Lung microvascular endothelial cell (primary cell): ENCODE data around the gene EPHB1. TPM values are rescaled to one million over a fixed set of nuclear protein-coding genes. Genes with fewer than 3 reads are reported as not detected.

Source experiments
- DNase-seq, 2 donors: peaks; one replicate each; pipeline versions ENCODE4 v3.0.0 to v3.0.0-alpha.2; 2010; ENCODE audit warnings: low read depth in 2 of 2
- total RNA-seq: library from RNA; depleted of rRNA; stranded (reverse); fragments of >200 nt; gene quantifications from 2 replicates; pipeline ENCODE4 v1.2.1, GENCODE V29; 2014

Gene EPHB1
- total RNA-seq, 1 donor from 2014 or later, result 4.2 TPM

DNA sequence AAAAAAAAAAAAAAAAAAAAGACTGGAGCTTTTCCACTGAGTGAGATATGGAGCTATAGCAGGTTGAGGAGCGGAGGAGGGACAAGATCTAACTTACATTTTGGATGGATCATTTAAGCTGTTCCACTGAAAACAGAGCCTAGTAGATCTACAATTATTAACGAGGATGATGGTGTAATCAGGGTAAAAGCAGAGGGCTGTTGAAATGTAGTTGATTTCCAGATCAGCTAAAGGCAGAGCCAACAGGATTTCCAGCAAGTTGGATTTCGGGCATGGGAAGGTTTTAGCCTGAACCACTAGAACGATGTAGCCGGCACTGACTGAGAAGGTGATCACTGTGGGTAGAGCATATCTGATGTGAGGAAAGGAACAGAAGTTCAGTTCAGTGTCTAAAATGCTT is 360.7 kb downstream of the EPHB1 start:
- no peak for DNase-seq

DNA sequence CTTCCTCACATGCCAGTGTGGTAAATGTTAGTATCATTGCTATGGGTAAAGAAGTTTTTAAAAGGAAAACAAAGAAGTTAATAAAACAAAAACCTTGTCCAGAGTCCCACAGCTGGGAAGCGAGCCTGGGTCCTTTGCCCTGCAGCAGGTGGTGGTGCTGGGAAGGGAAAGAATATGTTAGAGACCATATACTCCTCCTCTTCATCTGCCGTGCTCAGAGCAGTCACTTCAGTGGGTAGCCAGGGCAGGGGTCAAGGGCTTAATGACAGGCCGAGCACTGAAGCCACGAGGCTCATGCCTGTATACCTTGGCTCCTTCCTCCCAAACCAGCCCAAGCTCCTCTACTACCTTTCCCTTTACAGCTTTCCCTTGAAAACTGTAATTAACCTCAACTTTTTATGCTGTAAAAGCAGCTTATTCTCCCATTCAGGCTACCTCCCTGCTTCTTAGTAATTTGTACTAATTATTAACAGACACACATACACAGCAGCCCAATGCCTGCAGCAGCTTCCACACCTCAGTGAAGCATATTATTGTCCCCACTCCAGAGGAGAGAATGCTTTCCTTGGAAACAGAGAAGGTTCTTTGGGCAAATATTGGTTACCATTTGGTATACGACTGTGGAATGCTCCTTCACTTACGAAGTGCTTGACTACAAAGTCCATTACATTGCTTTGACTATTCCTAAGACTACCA is 362.1 kb downstream of the EPHB1 start:
- no peak for DNase-seq

DNA sequence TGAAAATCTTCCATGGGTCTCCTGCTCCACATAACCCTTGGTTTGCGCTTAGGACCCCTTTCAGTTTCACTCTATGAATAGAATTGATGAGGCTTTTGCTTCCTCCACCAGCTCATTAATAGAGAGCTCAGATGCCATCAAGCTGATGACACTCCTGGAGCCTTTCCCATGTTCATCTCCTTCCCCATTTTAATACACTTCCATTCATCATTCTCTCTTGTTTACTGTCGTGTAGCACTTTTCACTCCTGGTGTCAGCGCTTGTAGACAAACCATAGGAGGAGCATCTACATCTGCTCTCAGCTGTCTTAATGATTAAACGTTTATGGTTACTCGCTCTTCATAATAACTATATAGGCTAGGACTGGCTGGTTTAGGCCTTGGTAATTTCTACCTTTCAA is 363.5 kb downstream of the EPHB1 start:
- DNase-seq, result no peak

DNA sequence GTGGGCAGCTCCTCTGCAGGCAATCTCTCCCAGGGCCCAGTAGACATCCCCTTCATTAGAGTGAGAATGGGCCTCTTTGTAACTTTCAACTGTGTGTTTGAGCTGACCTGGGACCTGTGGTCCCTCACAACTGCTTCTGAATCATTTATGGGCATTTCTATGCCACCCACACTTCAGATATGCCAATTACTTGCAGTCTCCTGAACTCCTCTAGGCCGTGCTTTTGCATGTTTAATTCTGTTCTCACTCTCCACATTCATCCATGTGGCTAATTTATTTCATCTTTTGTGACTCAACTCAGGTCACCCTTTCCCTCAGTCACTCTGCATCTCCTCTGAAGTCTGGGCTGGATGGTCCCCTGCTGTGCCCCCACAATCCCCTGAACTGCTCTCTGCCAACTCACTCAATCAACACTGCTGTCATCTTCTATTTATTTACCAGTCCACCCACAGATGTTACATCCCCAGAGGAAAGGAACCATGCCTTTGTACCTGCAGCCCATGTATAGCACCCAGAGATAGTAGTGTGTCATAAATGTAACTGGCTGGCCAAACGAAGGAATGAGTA is 364.7 kb downstream of the EPHB1 start:
- DNase-seq, result no peak

DNA sequence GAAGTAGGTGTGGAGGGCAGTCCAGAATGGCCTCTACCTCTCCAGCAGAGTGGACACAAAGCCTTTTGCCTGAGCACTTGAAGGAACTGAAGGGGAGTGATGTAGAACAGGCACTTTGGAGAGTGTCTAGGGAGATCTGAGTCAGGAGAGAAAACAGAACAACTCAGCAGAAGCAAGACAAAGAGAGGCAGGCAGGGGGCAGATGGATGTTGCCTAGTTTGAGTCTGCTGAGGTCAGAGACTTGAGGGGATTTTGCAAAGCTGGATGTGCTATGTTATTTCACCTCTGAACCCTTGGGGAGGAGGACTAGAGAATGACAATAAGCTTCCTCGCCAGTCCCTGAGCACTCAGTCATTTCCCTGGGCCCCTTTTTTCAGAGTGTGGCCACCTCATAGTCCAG is 366.4 kb downstream of the EPHB1 start:
- no peak for DNase-seq

DNA sequence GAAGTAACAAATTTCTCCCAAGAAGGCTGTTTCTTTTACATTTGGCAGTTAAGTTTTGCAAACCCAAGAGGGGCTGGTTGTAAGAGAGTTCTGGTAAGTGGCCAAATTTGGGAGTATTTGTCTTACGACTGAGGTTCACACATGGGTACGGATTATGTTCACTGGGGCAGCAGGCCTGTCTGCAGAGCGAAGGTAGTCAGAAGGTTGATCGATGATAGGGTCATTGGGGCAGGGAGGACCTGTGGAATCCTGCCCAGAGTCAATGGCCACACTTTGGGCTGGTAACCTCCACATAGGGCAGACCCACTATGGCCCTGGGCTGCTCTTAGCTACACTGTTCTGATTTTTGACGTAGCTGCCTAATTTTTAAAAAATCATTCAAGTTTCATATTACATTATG is 368.6 kb downstream of the EPHB1 start:
- DNase-seq, result no peak

DNA sequence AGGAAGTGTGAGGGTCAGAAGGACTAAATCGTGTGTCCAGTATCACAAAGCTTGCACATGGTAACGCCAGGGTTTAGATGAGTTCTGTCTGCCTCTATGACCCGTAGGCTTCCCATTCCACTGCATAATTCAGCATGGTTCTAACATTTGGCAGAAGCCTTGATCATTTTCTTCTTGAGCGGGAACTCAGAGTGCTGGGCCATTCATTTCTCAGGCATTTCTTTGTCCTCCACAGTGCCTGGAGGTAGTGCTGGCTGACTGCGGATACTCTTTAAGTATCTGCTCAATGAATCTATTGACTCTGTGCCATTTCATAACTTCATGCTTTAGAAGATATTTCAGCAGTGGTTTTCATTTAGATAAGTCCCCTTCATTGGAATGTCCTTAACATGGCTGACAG is 370.2 kb downstream of the EPHB1 start:
- DNase-seq, result no peak

DNA sequence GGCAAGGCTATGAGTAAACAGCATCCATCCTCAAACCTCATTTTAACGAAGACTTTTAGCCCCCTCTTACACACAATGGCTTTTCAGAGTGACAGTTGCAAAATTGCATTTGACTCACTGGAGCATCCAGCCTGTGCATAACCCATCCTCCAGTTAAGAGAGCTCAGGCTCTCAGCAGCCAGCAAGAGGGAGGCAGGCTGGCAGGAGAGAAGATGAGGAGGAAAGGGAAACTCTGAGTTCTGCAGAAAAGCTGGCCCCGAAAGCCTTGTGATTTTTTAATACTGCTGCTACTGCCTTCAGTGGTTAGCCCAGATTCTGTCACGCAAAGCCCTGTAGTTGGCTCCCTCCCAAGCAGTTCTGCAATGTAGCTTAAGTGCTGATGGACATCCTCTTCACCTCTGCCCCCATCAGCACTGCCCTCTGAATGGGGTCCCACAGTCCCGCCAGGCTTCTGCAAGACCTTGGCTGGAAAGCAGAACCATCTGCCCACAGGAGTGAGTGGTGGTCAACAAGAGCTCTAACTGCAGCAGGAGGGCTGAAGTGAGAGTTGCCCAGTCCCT is 371.3 kb downstream of the EPHB1 start:
- DNase-seq, result no peak

DNA sequence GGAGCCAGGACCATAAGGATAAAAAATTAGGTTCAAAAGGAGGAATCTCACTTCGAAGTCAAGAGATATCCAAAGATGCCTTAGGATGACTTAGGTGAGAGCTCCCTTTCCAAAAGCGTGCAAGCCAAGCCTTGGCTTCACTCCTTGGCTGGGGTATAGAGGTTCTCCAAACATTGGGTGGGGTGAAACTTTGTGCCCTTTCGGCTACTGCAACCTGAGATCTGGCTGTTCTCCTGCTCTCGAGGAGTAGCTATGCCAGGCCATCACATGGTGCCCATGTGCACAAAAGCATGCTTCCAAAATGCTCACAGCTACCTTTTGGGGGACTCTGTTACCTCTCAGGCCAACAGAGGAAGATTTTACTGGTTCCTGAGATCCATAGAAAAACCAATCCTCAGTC is 373.8 kb downstream of the EPHB1 start:
- no peak for DNase-seq

DNA sequence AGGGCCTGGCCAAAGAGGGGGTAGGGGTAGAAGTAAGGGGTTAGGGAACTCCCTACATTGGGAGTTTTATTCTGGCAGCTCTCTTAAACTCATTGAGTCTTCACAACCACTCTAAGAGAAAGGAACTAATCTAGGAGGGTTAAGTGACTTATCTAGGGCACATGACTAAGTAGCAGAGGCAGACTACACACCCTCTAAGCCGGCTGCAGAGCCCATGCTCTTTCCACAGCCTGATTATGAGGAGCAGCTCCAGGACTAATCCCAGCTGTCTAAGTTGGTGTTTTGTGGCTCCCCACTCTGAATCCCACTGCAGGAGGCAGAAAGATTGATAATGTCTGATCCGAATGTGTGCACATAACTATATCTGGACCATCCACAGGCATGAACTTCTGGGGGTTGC is 374.6 kb downstream of the EPHB1 start:
- no peak for DNase-seq

DNA sequence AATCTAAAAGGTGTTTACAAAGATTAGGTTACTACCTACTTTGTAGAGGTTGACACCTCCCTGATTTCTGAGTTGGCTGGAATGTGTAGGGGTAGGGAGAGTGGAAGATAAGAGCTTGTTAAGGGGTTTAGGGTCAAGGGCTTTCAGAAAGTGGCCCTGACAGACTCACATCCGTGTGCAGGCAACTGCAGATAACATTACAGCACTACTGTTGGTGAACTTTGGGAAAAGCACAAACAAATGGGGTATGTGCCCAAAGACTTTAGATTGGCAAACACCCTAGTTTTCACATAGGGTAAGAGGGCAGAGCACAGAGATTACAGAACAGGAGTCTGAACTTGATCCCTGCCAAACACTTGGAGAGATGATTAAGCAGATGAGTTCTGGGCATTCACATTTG is 375.7 kb downstream of the EPHB1 start:
- DNase-seq, result no peak

DNA sequence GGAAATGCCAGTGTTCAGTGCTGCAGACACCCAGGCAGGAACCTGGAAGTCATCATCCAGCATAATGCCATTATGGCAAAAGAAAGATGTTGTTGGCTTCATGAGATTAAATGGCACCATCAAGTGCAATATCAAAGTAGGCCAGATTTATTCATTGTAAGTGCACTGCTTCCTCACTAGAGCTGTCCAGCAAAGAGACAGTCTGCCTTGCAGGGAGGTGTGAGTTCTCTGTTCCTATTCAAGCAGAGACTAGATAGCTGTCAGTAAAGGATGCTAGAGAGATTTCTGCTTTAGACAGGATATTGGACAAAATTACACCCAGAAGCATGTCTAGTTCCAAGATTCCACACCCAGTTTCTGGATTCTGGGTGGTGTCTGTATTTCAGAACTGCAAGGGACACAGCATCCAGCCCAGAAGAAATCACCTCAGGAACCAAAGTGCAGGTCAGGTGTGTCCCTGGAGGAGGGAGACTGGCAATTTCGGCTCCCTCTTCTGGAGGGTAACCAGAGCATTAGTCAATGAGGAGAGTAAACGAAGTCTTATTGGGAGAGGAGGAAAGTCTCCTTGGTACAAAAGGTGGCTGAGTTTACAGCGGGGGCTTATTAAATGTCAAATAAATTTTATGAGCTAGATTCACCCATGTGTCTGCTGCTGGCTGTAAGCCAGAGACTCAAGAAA is 377.3 kb downstream of the EPHB1 start:
- no peak for DNase-seq

DNA sequence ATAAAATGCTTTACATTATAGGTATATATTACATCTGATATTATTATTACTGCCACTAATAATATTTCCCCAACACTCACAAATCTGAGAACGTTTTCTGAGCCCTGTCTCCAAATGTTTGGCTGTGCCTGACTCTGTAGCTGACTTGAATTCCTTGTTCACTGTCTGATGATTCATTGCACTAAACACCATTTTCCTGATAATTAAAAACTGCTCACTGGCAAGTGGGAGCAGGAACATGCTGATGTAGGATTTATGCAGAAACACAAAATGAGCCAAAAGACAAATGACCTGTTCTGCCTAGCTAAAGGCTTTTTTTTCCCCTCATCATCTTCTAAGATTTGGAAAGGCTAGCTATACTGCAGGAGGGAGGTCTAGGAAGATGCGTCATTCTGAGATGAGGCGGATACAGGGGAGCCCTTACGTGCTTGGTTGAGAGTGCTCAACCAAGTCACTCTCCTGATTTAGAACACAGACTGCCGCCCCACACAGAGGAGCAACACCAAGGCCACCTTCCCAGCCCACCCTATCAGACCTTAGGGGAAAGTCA is 380.7 kb downstream of the EPHB1 start:
- DNase-seq, result no peak

DNA sequence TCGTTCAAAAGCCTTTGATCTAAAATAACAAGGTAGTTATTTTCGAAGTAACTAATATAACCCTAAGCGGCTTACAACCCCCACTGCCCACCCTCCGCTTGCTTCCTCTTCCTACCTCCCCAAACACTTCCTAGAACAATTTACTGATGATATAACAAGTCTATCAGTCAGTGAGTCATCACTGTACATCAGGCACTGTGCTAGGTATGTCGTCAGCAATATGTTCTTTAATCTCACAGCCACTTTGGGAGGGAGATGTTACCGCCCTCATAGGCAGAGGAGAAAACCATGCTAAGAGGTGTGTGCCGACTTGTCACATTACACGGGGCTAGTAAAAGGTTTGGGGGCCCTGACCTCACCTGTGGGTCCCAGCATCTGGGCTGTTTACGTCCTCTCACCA is 381.8 kb downstream of the EPHB1 start:
- no peak for DNase-seq

DNA sequence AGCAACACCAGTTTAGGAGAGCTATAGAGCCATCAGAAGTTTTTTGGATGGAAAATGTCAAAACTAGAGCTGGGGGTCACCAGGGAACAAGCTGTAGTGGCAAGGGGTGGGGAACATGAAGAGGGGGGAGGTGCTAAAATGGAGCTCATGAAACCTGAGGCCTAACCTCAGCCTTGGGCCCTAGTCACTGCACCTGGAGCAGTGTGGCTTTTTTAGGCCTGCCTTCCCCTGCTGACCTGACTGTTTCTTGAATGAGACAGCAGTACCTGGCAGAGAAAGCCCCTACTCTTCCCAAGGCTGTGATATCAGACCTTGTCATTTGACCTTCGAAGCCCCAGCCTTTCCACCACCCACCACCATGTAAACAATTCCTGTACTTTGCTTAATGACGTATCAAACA is 383.5 kb downstream of the EPHB1 start:
- DNase-seq, result no peak

DNA sequence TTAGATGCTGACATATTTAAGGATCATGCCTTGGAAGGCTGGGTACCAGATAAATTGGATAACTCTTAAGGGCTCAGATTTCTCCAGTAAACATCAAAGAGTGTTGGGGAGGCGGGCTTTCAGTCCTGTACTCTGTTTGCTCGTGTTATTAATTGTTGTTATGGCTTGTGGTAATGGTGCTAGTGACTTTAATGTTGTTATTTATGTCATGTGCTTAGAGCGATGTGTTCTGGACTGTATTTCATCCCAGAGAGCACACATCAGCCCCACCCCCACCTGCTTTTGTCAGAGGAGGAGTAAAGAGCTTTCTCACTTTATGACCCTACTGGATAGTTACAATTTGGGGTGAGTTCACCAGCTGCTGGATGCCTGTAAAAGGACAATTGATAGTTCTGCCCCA is 386.3 kb downstream of the EPHB1 start:
- no peak for DNase-seq

DNA sequence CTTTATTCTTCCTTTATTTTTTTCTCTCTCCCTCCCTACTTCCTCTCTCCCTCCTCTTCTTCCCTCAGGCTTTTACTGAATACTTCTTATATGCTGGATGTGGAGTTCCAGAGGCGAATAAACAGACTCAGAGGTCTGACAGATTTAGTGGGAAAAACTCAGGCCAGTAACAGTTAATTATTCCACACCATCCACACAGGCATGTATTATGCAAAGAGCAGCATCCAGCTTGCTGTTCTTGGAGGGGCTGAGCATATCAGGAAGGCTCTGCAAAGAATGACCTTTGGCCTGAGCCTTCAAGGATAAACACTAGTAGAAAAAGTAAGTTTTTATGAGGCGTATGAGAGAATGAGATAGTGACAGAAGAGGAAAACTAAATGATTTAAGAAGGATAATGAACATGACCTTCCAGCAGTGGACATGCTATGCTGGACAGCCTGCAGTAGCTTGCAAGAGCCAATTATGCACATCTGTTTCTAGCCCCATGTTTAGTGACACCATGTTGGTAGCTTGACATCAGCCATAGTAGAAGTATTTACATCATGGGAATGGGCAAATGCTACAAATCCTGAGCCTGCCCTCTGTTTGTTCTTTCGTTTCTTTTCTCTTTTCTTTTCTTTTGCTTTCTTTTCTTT is 387.4 kb downstream of the EPHB1 start:
- no peak for DNase-seq

DNA sequence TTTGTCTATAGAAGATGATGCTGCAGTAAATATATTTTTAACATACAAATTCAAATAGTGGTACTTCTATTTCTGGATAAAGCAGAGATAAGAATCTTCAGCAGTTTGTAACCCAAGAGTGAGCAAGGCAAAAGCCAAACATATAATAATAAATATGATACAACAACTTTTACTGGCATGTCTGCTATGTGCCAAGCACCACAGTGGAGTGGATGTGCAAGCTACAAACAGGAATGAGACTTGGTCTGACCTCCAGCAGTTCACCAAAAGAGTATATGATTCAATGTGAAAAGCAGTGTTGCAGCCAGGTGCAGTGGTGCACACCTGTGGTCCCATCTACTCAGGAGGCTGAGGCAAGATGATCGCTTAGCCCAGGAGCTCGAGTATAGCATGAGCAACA is 395.6 kb downstream of the EPHB1 start:
- DNase-seq, result no peak

DNA sequence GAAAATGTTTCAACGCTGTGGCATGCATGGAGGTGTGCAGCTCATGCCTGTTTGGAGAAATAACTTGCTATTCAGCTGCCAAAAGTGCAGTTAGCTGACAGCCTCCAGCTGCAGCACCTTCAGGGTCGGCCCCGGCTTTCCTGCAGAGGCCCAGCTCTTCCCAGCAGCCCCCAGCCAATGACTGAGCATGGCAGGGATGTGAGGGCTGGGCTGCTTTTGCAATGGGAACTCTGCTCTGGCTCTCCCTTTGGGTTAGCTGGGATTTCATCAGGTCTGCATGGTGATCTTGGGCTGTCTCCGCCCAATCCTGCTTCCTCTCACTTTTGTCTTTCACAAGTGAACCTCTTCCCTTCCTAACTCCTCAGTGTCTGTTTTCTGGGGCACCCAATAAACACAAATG is 396.6 kb downstream of the EPHB1 start:
- DNase-seq, result no peak

DNA sequence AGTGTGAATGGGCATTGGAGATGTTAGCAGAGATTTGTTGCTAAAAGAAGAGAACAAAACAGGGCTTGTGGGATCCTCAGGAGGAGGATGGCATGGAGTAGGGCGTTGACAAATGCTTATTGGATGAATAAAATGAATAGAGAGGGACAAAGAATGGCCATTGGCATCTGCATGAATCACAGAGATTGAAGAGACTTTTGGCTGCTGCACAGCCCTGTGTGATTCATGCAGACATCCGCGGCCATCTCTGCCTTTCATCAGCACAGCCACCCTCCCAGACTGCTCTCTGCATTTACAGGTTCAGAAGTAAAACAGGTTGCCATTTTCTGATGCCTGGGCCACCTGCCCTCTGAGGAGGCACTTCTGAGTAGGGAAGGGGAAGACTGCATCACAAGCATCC is 397.9 kb downstream of the EPHB1 start:
- no peak for DNase-seq

DNA sequence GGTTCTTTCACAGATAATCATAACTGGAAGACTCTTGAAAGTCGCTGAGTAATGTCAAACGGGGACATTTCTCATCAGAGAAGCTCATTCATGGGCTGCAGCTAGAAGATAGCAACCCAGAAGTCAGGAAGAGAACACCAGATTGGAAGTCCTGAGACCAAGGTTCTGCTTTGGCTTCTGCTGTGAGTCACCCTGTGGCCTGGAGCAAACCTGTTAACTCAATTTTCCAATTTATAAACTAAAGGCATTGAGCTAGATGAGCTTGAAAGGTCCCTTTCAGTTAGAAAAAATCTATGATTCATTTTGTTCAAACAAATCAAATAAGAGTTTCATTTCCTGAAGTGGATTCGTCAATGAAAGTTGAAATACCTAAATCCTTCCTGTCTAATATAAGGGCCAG is 402.2 kb downstream of the EPHB1 start:
- no peak for DNase-seq

DNA sequence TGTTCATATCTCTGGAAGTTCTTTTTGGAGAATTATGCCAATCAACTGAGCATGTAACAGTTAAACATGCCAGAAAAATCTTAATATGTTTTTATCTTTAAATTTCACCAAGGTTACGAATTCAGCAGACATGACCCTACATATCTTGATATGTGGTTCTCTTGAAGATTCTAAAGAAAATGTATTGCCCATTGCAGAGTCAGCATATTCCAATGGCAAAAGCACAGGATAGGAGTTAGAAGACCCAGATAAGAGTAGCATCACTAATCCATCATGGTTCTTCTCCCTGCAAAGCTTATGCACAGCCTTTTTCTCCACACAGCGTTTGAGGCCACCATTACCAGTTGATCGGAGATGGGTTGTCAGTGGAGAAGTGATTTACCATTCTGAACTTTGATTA is 402.8 kb downstream of the EPHB1 start:
- DNase-seq, result no peak
